ENCODE results near the gene EPB41L5.

- TF ChIP-seq CTCF (IDR thresholded peaks at IDR 0.05) (no peak), ZFX (IDR thresholded peaks at IDR 0.05; ENCODE audit: borderline replicate concordance) (no peak)
Observed at GRCh38 chr2:120179396-120179795, 166.5 kb downstream of the EPB41L5 start.

Data from 22Rv1 (cell line).